ENCODE measurements around the gene IDUA.
A peak's percentile ranks its signal among the peaks of the same experiment; 100 is the strongest.

The IDUA gene

GRCh38 chr4:987624-988513 is 1.0 kb downstream of the IDUA start:
- Mint-ChIP-seq H3K36me3 (ENCODE audit: low read depth) (no peaks in the 10 kb centered on the region), H3K27me3 (no peaks in the 10 kb centered on the region), H3K4me3 (peak overlapping the region; percentile 75), H3K27ac (no peak overlapping the region), H3K9me3 (no peaks in the 10 kb centered on the region), H3K4me1 (ENCODE audit: low read depth) (peaks cover 24% of the 10 kb centered on the region)

GRCh38 chr4:988726-989721 is 2.2 kb downstream of the IDUA start:
- H3K4me3 Mint-ChIP-seq: no peak overlapping the region
- H3K4me1 Mint-ChIP-seq (ENCODE audit: low read depth): peaks cover 24% of the 10 kb centered on the region
- no peak overlapping the region for H3K27ac Mint-ChIP-seq
- no peaks in the 10 kb centered on the region for H3K27me3 Mint-ChIP-seq
- no peaks in the 10 kb centered on the region for H3K36me3 Mint-ChIP-seq (ENCODE audit: low read depth)
- no peaks in the 10 kb centered on the region for H3K9me3 Mint-ChIP-seq

GRCh38 chr4:989722-990471 is 3.1 kb downstream of the IDUA start:
- H3K4me3 Mint-ChIP-seq: no peak overlapping the region
- H3K9me3 Mint-ChIP-seq: no peaks in the 10 kb centered on the region
- H3K27ac Mint-ChIP-seq: no peak overlapping the region
- no peaks in the 10 kb centered on the region for H3K27me3 Mint-ChIP-seq
- peaks cover 15% of the 10 kb centered on the region for H3K4me1 Mint-ChIP-seq (ENCODE audit: low read depth)
- no peaks in the 10 kb centered on the region for H3K36me3 Mint-ChIP-seq (ENCODE audit: low read depth)

- H3K27me3 Mint-ChIP-seq: no peaks in the 10 kb centered on the region
- H3K27ac Mint-ChIP-seq: no peak overlapping the region
- H3K36me3 Mint-ChIP-seq (ENCODE audit: low read depth): no peaks in the 10 kb centered on the region
- H3K9me3 Mint-ChIP-seq: no peaks in the 10 kb centered on the region
- no peak overlapping the region for H3K4me3 Mint-ChIP-seq
- H3K4me1 Mint-ChIP-seq (ENCODE audit: low read depth): peaks cover 7% of the 10 kb centered on the region
Observed at GRCh38 chr4:990746-991367, 4.0 kb downstream of the IDUA start.

- Mint-ChIP-seq H3K4me3 (no peak overlapping the region), H3K9me3 (no peaks in the 10 kb centered on the region), H3K27ac (no peak overlapping the region), H3K36me3 (ENCODE audit: low read depth) (no peaks in the 10 kb centered on the region), H3K4me1 (ENCODE audit: low read depth) (peaks cover under 1% of the 10 kb centered on the region), H3K27me3 (peaks cover under 1% of the 10 kb centered on the region)
Observed at GRCh38 chr4:991451-992296, 4.8 kb downstream of the IDUA start.

GRCh38 chr4:992297-993110 is 5.7 kb downstream of the IDUA start:
- Mint-ChIP-seq H3K4me3 (no peak overlapping the region), H3K9me3 (no peaks in the 10 kb centered on the region), H3K27me3 (peaks cover 4% of the 10 kb centered on the region), H3K4me1 (ENCODE audit: low read depth) (no peaks in the 10 kb centered on the region), H3K27ac (no peak overlapping the region), H3K36me3 (ENCODE audit: low read depth) (no peaks in the 10 kb centered on the region)

- no peaks in the 10 kb centered on the region for H3K9me3 Mint-ChIP-seq
- H3K27ac Mint-ChIP-seq: no peak within 1 kb of the TSS
- no peaks in the 10 kb centered on the region for H3K36me3 Mint-ChIP-seq (ENCODE audit: low read depth)
- peaks cover 6% of the 10 kb centered on the region for H3K27me3 Mint-ChIP-seq
- no peak within 1 kb of the TSS for H3K4me3 Mint-ChIP-seq
- H3K4me1 Mint-ChIP-seq (ENCODE audit: low read depth): peaks cover 2% of the 10 kb centered on the region
Observed at GRCh38 chr4:993111-994029, 6.5 kb downstream of the IDUA start, which contains the start of gene SLC26A1. Gene SLC26A1 (minus strand): TSS chr4:993404. CDS start chr4:991703, 1,701 bp downstream.

- no peaks in the 10 kb centered on the region for H3K9me3 Mint-ChIP-seq
- no peak overlapping the region for H3K27ac Mint-ChIP-seq
- no peaks in the 10 kb centered on the region for H3K36me3 Mint-ChIP-seq (ENCODE audit: low read depth)
- peaks cover 4% of the 10 kb centered on the region for H3K4me1 Mint-ChIP-seq (ENCODE audit: low read depth)
- H3K4me3 Mint-ChIP-seq: no peak overlapping the region
- peaks cover 13% of the 10 kb centered on the region for H3K27me3 Mint-ChIP-seq
Observed at GRCh38 chr4:995311-996026, 8.6 kb downstream of the IDUA start.

GRCh38 chr4:996030-996996 is 9.5 kb downstream of the IDUA start:
- Mint-ChIP-seq H3K4me1 (ENCODE audit: low read depth) (peaks cover 4% of the 10 kb centered on the region), H3K36me3 (ENCODE audit: low read depth) (no peaks in the 10 kb centered on the region), H3K27me3 (peaks cover 15% of the 10 kb centered on the region), H3K9me3 (no peaks in the 10 kb centered on the region), H3K27ac (no peak overlapping the region), H3K4me3 (no peak overlapping the region)

GRCh38 chr4:996997-997374 is 10.1 kb downstream of the IDUA start:
- H3K4me1 Mint-ChIP-seq (ENCODE audit: low read depth): peaks cover 4% of the 10 kb centered on the region
- no peak overlapping the region for H3K4me3 Mint-ChIP-seq
- H3K27ac Mint-ChIP-seq: no peak overlapping the region
- H3K36me3 Mint-ChIP-seq (ENCODE audit: low read depth): no peaks in the 10 kb centered on the region
- peaks cover 21% of the 10 kb centered on the region for H3K27me3 Mint-ChIP-seq
- no peaks in the 10 kb centered on the region for H3K9me3 Mint-ChIP-seq

Measured in stimulated activated naive CD8-positive, alpha-beta T cell treated with anti-CD3 and anti-CD28 coated beads, Interleukin-15, Interleukin-2, amounts not matched to agents 100 ng/mL and 50 ng/mL, for 24 hours (primary cell).